GM19351 (cell line): Measurements from ENCODE around the gene SCFD2.
"Not testable (repeated sequence)": the region's sequence is repeated elsewhere in the genome, so short reads cannot be mapped to it uniquely, and the experiment has no call there.

ENCODE experiments used
- ATAC-seq: cut with Tn5 transposase; IDR thresholded peaks from one replicate; pipeline ENCODE4 v1.9.1; 2021; ENCODE audit warnings: mild to moderate bottlenecking, moderate library complexity; ENCODE audit not compliant: unreplicated experiment

The SCFD2 gene

GRCh38 chr4:53365486-53366300, at the start of gene SCFD2:
Gene SCFD2 (minus strand): TSS chr4:53366061.
- peak; percentile 97 for ATAC-seq

GRCh38 chr4:53409479-53409878, 43.6 kb upstream of the SCFD2 start:
- not testable (repeated sequence) for ATAC-seq

- no peak for ATAC-seq
Observed at GRCh38 chr4:53380221-53380620, 14.4 kb upstream of the SCFD2 start.

GRCh38 chr4:53378171-53378482, 12.3 kb upstream of the SCFD2 start:
- ATAC-seq, result no peak

- ATAC-seq, result peak; percentile 87
Observed at GRCh38 chr4:53377319-53378170, 11.7 kb upstream of the SCFD2 start, which contains the start of gene FIP1L1. Gene FIP1L1 (plus strand): TSS chr4:53377641. CDS start chr4:53377839, 198 bp downstream.

GRCh38 chr4:53376900-53377299, 11.0 kb upstream of the SCFD2 start:
- no peak for ATAC-seq

GRCh38 chr4:53374777-53375258, 9.0 kb upstream of the SCFD2 start:
- no peak for ATAC-seq

GRCh38 chr4:53371843-53372521, 6.1 kb upstream of the SCFD2 start:
- ATAC-seq, result no peak

GRCh38 chr4:53371049-53371448, 5.2 kb upstream of the SCFD2 start:
- no peak for ATAC-seq

- no peak for ATAC-seq
Observed at GRCh38 chr4:53367721-53368120, 1.9 kb upstream of the SCFD2 start.

- ATAC-seq, result peak; percentile 17
Observed at GRCh38 chr4:53366301-53366716, 448 bp upstream of the SCFD2 start.

- ATAC-seq, result peak; percentile 20
Observed at GRCh38 chr4:53365121-53365485, 758 bp downstream of the SCFD2 start.

GRCh38 chr4:53364624-53365023, 1.2 kb downstream of the SCFD2 start:
- no peak for ATAC-seq

GRCh38 chr4:53362093-53362492, 3.8 kb downstream of the SCFD2 start:
- ATAC-seq, result no peak

GRCh38 chr4:53361451-53361850, 4.4 kb downstream of the SCFD2 start:
- no peak for ATAC-seq

- no peak for ATAC-seq
Observed at GRCh38 chr4:53355930-53356521, 9.8 kb downstream of the SCFD2 start.

GRCh38 chr4:53354012-53354722, 11.7 kb downstream of the SCFD2 start:
- no peak for ATAC-seq

- no peak for ATAC-seq
Observed at GRCh38 chr4:53349091-53349491, 16.8 kb downstream of the SCFD2 start.

GRCh38 chr4:53348046-53348445, 17.8 kb downstream of the SCFD2 start:
- ATAC-seq, result no peak
